CD14-positive monocyte (primary cell): ENCODE data around the gene ENKD1. TPM values are rescaled to one million over a fixed set of nuclear protein-coding genes. Genes with fewer than 3 reads are reported as not detected.

Experiments
- DNase-seq, 3 donors: peaks; one replicate each; pipeline ENCODE4 v3.0.0-alpha.2; 2011 to 2022
- H2AFZ ChIP-seq: 2 replicates; pipeline ENCODE4 v1.6.0; 2012; ENCODE audit warnings: mild to moderate bottlenecking, low read depth, low read length, inconsistent platforms; ENCODE audit not compliant: insufficient read depth, poor library complexity, severe bottlenecking
- H3K27ac ChIP-seq, 2 donors: 1 replicate in 1 of 2; 2 replicates in 1 of 2; pipeline ENCODE4 v1.5.1; 2012 to 2013; ENCODE audit warnings: low read length in 2 of 2, control low read depth in 1 of 2, inconsistent platforms in 1 of 2, low read depth in 1 of 2, mild to moderate bottlenecking in 1 of 2
- H3K27me3 ChIP-seq, 2 donors: one replicate each; pipeline versions ENCODE4 v1.6.0 to v1.6.1; 2011 to 2013; ENCODE audit warnings: low read length in 2 of 2; ENCODE audit not compliant: control insufficient read depth in 2 of 2, insufficient read depth in 2 of 2
- H3K36me3 ChIP-seq, 2 donors: replicated peaks in 1 of 2; 1 replicate in 1 of 2; 2 replicates in 1 of 2; pipeline versions ENCODE4 v1.5.1 to v1.6.1; 2012 to 2013; ENCODE audit warnings: low read length in 2 of 2, control low read depth in 1 of 2, inconsistent platforms in 1 of 2, mild to moderate bottlenecking in 1 of 2; ENCODE audit not compliant: insufficient read depth in 2 of 2, control insufficient read depth in 1 of 2
- H3K4me1 ChIP-seq, 2 donors: 1 replicate in 1 of 2; 2 replicates in 1 of 2; pipeline versions ENCODE4 v1.5.1 to v1.6.1; 2012 to 2013; ENCODE audit warnings: low read length in 2 of 2, control low read depth in 1 of 2, inconsistent platforms in 1 of 2, mild to moderate bottlenecking in 1 of 2, moderate library complexity in 1 of 2; ENCODE audit not compliant: insufficient read depth in 2 of 2, control insufficient read depth in 1 of 2
- H3K4me2 ChIP-seq: replicated peaks from 2 replicates; pipeline ENCODE3; 2012; ENCODE audit warnings: low read length, moderate library complexity, mild to moderate bottlenecking; ENCODE audit not compliant: poor library complexity, severe bottlenecking; ENCODE audit errors: extremely low read depth
- H3K4me3 ChIP-seq, 3 experiments: fragments of 200-600 bp in 1 of 3; sonication (generic) in 1 of 3; replicated peaks in 1 of 3; 1 replicate in 2 of 3; 2 replicates in 1 of 3; pipeline ENCODE4 v1.5.1; 2011 to 2013; ENCODE audit warnings: low read length in 3 of 3, mild to moderate bottlenecking in 3 of 3, control low read depth in 2 of 3, low read depth in 2 of 3, inconsistent platforms in 1 of 3, moderate library complexity in 1 of 3
- H3K79me2 ChIP-seq: 2 replicates; pipeline ENCODE4 v1.6.0; 2012; ENCODE audit warnings: mild to moderate bottlenecking, control low read depth, inconsistent platforms, low read length, moderate library complexity; ENCODE audit not compliant: insufficient read depth
- H3K9ac ChIP-seq: 2 replicates; pipeline ENCODE4 v1.6.0; 2017; ENCODE audit warnings: low read length, mild to moderate bottlenecking; ENCODE audit not compliant: insufficient read depth, poor library complexity, severe bottlenecking
- H3K9me3 ChIP-seq, 2 donors: replicated peaks in 1 of 2; 1 replicate in 1 of 2; 2 replicates in 1 of 2; pipeline versions ENCODE4 v1.5.1 to v1.6.1; 2012 to 2013; ENCODE audit warnings: low read length in 2 of 2, control low read depth in 1 of 2; ENCODE audit not compliant: control insufficient read depth in 1 of 2, insufficient read depth in 1 of 2
- H4K20me1 ChIP-seq: 2 replicates; pipeline ENCODE4 v1.6.0; 2012; ENCODE audit warnings: mild to moderate bottlenecking, low read length, control low read depth, moderate library complexity; ENCODE audit not compliant: insufficient read depth
- H3K27ac Mint-ChIP-seq, 7 donors: one replicate each; pipeline ENCODE4 v1.8.0; 2020; ENCODE audit warnings: mild to moderate bottlenecking in 7 of 7, mixed read lengths in 7 of 7, moderate library complexity in 6 of 7, inconsistent platforms in 2 of 7
- H3K27me3 Mint-ChIP-seq, 3 donors: one replicate each; pipeline ENCODE4 v1.8.0; 2021 to 2022; ENCODE audit warnings: low read depth in 3 of 3, mild to moderate bottlenecking in 3 of 3, mixed read lengths in 3 of 3, moderate library complexity in 3 of 3, inconsistent platforms in 1 of 3
- H3K36me3 Mint-ChIP-seq, 2 donors: one replicate each; pipeline ENCODE4 v1.8.0; 2020; ENCODE audit warnings: mixed read lengths in 2 of 2, inconsistent platforms in 1 of 2, mild to moderate bottlenecking in 1 of 2
- H3K4me1 Mint-ChIP-seq: one replicate; pipeline ENCODE4 v1.8.0; 2020; ENCODE audit warnings: mild to moderate bottlenecking, mixed read lengths
- H3K4me3 Mint-ChIP-seq, 2 donors: one replicate each; pipeline ENCODE4 v1.8.0; 2020; ENCODE audit warnings: mild to moderate bottlenecking in 2 of 2, mixed read lengths in 2 of 2, moderate library complexity in 1 of 2
- H3K9me3 Mint-ChIP-seq, 7 donors: one replicate each; pipeline ENCODE4 v1.8.0; 2020 to 2022; ENCODE audit warnings: mixed read lengths in 7 of 7, mild to moderate bottlenecking in 6 of 7, moderate library complexity in 6 of 7, inconsistent platforms in 2 of 7
- CTCF ChIP-seq: fragments of 200-600 bp; IDR thresholded peaks from one replicate; pipeline ENCODE4 v1.8.0; 2022; ENCODE audit warnings: antibody characterized with exemption, mild to moderate bottlenecking
- WGBS: methylation state at CpG from one replicate; pipeline ENCODE4 v1.1.5; 2013; ENCODE audit warnings: missing lambda C conversion rate; ENCODE audit not compliant: insufficient coverage; 5-methylcytosine and 5-hydroxymethylcytosine counted together
- intact Hi-C, 2 donors: fragments of 100-400 bp; cut with micrococcal nuclease; formaldehyde crosslinking; loops; one replicate each; pipeline versions ENCODE4 v1.15.0 to v1.15.1; 2023
- polyA minus RNA-seq: library from RNA; depleted of rRNA, polyadenylated mRNA; stranded (reverse); fragments of >200 nt; gene quantifications from 2 replicates; pipeline ENCODE4 v1.2.3, GENCODE V29; 2012
- polyA plus RNA-seq, 3 donors: library from polyadenylated mRNA; depleted of rRNA in 1 of 3; unstranded in 2 of 3; stranded (reverse) in 1 of 3; fragments of 300-500 nt in 2 of 3; fragments of >200 nt in 1 of 3; fragmentation: Illumina TruSeq in 2 of 3; gene quantifications; 1 replicate in 2 of 3; 2 replicates in 1 of 3; pipeline ENCODE4 v1.2.3, GENCODE V29; 2012 to 2021
- total RNA-seq, 12 experiments: library from RNA in 1 of 12; stranded (reverse) in 1 of 12; fragments of 120-200 nt in 1 of 12; gene quantifications; one replicate each; pipeline ENCODE4 v1.2.4 and lab custom pipeline; 2013 to 2026; ENCODE audit warnings: mixed read lengths in 6 of 12, inconsistent platforms in 1 of 12

Gene ENKD1
- total RNA-seq (2013), result 10.7 TPM
- polyA plus RNA-seq (1 to 10 TPM in 2 of 3 donors, under 1 TPM in 1; 0.92 to 6.2 (median 3.2) TPM), polyA minus RNA-seq (8.9 and 10.9 TPM in 2 replicates), total RNA-seq (lab: John Stamatoyannopoulos, UW) (0.52 to 5.2 (median 3.1) reads per million in 11 experiments)

- no peak for TF ChIP-seq CTCF
- peaks cover 0 to under 1% of the 10 kb centered on the region in 2 donors for H3K27me3 ChIP-seq
- peaks cover 0 to 2% (median 0%) of the 10 kb centered on the region in 7 donors for H3K9me3 Mint-ChIP-seq
- intact Hi-C loops, result loop anchor here (2.0 to 10.0 kb wide), 9 partner anchors 50 to 418 kb away; partner anchors contain the start of genes RANBP10 (in 2 of the 2), TSNAXIP1 (in 2 of the 2), CENPT (in 1 of the 2) and CTCF (in 1 of the 2)
- H3K4me3 ChIP-seq, result peak within 1 kb of the TSS; percentile 62 to 96 (median 77)
- H3K27me3 Mint-ChIP-seq, result peaks cover 1 to 6% (median 3%) of the 10 kb centered on the region in 3 donors
- peak within 1 kb of the TSS; percentile 100 for H2AFZ ChIP-seq
- H3K9ac ChIP-seq, result peak within 1 kb of the TSS; percentile 77
- peak within 1 kb of the TSS; percentile 87 to 94 (median 91) for H3K27ac Mint-ChIP-seq
- peaks cover 31 to 41% of the 10 kb centered on the region in 2 donors for H3K4me1 ChIP-seq
- no peaks in the 10 kb centered on the region for H3K9me3 ChIP-seq
- peak within 1 kb of the TSS; percentile 88 to 96 for H3K4me3 Mint-ChIP-seq
- WGBS, result 2% methylated on average over 77 of the region's 78 CpGs
- no peaks in the 10 kb centered on the region for H3K36me3 ChIP-seq
- DNase-seq, result peak; percentile 70 to 78 (median 76)
- peak within 1 kb of the TSS; percentile 65 to 83 for H3K27ac ChIP-seq
- H3K4me2 ChIP-seq, result peak within 1 kb of the TSS; percentile 98
- H3K79me2 ChIP-seq, result no peaks in the 10 kb centered on the region
- peaks cover 29% of the 10 kb centered on the region for H3K4me1 Mint-ChIP-seq
- H3K36me3 Mint-ChIP-seq, result peaks cover 8% of the 10 kb centered on the region in 2 donors
- H4K20me1 ChIP-seq, result no peaks in the 10 kb centered on the region
Observed at GRCh38 chr16:67666559-67667452, at the start of gene ENKD1, which contains the start of gene C16orf86. TSS of gene ENKD1 (minus strand) at chr16:67666750. CDS start at chr16:67666442, 308 bp downstream. TSS of gene C16orf86 (plus strand) at chr16:67666814. CDS start at chr16:67666971, 157 bp downstream.

GRCh38 chr16:67716097-67716496, 49.5 kb upstream of the ENKD1 start:
- Mint-ChIP-seq H3K36me3 (peaks cover 3 to 11% of the 10 kb centered on the region in 2 donors), H3K27ac (no peak overlapping the region), H3K4me1 (peaks cover 48% of the 10 kb centered on the region), H3K9me3 (no peaks in the 10 kb centered on the region), H3K4me3 (no peak overlapping the region), H3K27me3 (no peaks in the 10 kb centered on the region)
- Histone ChIP-seq H3K27me3 (no peaks in the 10 kb centered on the region), H3K36me3 (no peaks in the 10 kb centered on the region), H3K9ac (no peak overlapping the region), H3K4me2 (no peak overlapping the region), H3K4me3 (no peak overlapping the region), H3K4me1 (peaks cover 29 to 42% of the 10 kb centered on the region in 2 donors), H3K79me2 (peaks cover 27% of the 10 kb centered on the region), H3K27ac (no peak overlapping the region), H2AFZ (no peak overlapping the region), H3K9me3 (no peaks in the 10 kb centered on the region), H4K20me1 (peaks cover 14% of the 10 kb centered on the region)
- intact Hi-C loops, result loop anchor here (5.0 kb wide), 3 partner anchors 44 to 366 kb away; partner anchors contain the start of genes C16orf86 (in 1 of the 2) and ENKD1 (in 1 of the 2)
- no peak for TF ChIP-seq CTCF
- WGBS, result 90% methylated on average over 1 of the region's 2 CpGs
- no peak for DNase-seq
